Type B pancreatic cell (in vitro differentiated cells): Measurements from ENCODE around the gene SURF2. TPM values are rescaled to one million over a fixed set of nuclear protein-coding genes. Genes with fewer than 3 reads are reported as not detected.

Source experiments
- DNase-seq: peaks from one replicate; pipeline ENCODE4 v3.0.0; 2021; ENCODE audit warnings: mixed read lengths; ENCODE audit not compliant: unreplicated experiment; ENCODE audit errors: extremely low spot score
- H3K27ac Mint-ChIP-seq: 2 replicates; pipeline ENCODE4 v1.8.0; 2021; ENCODE audit warnings: mild to moderate bottlenecking, mixed read lengths
- H3K27me3 Mint-ChIP-seq: 2 replicates; pipeline ENCODE4 v1.8.0; 2021; ENCODE audit warnings: mixed read lengths
- H3K36me3 Mint-ChIP-seq: 2 replicates; pipeline ENCODE4 v1.8.0; 2021; ENCODE audit warnings: mixed read lengths
- H3K4me1 Mint-ChIP-seq: one replicate; pipeline ENCODE4 v1.8.0; 2021; ENCODE audit warnings: mixed read lengths; ENCODE audit not compliant: unreplicated experiment
- H3K4me3 Mint-ChIP-seq: 2 replicates; pipeline ENCODE4 v1.8.0; 2021; ENCODE audit warnings: mild to moderate bottlenecking, mixed read lengths
- H3K9me3 Mint-ChIP-seq: 2 replicates; pipeline ENCODE4 v1.8.0; 2021; ENCODE audit warnings: mixed read lengths
- CTCF ChIP-seq: fragments of 200-600 bp; sonication (generic); conservative IDR thresholded peaks from 2 replicates; pipeline ENCODE4 v1.5.0; 2021; ENCODE audit warnings: antibody characterized with exemption, mild to moderate bottlenecking
- total RNA-seq: library from RNA; stranded (reverse); gene quantifications from 2 replicates; pipeline ENCODE4 v1.2.1, GENCODE V29; 2021; ENCODE audit warnings: low replicate concordance

Gene SURF2
- total RNA-seq, 1 donor from 2014 or later: 23.5 TPM

GRCh38 chr9:133377721-133378216 lies 21.4 kb downstream of the SURF2 start:
- no peaks in the 10 kb centered on the region for H3K27me3 Mint-ChIP-seq
- H3K36me3 Mint-ChIP-seq: peaks cover 4% of the 10 kb centered on the region
- H3K27ac Mint-ChIP-seq: no peak overlapping the region
- H3K4me3 Mint-ChIP-seq: peak overlapping the region; percentile 55
- no peak for DNase-seq
- TF ChIP-seq CTCF: no peak
- peaks cover 7% of the 10 kb centered on the region for H3K4me1 Mint-ChIP-seq
- no peaks in the 10 kb centered on the region for H3K9me3 Mint-ChIP-seq

GRCh38 chr9:133378408-133378962 lies 22.1 kb downstream of the SURF2 start:
- no peaks in the 10 kb centered on the region for H3K27me3 Mint-ChIP-seq
- TF ChIP-seq CTCF: no peak
- no peak for DNase-seq
- peaks cover 7% of the 10 kb centered on the region for H3K4me1 Mint-ChIP-seq
- H3K27ac Mint-ChIP-seq: no peak overlapping the region
- H3K4me3 Mint-ChIP-seq: peak overlapping the region; percentile 55
- no peaks in the 10 kb centered on the region for H3K9me3 Mint-ChIP-seq
- H3K36me3 Mint-ChIP-seq: peaks cover 4% of the 10 kb centered on the region

GRCh38 chr9:133379153-133380086 lies 23.1 kb downstream of the SURF2 start:
- H3K27me3 Mint-ChIP-seq: no peaks in the 10 kb centered on the region
- no peaks in the 10 kb centered on the region for H3K9me3 Mint-ChIP-seq
- no peak overlapping the region for H3K4me3 Mint-ChIP-seq
- H3K36me3 Mint-ChIP-seq: peaks cover 4% of the 10 kb centered on the region
- H3K4me1 Mint-ChIP-seq: peaks cover 7% of the 10 kb centered on the region
- H3K27ac Mint-ChIP-seq: no peak overlapping the region
- no peak for DNase-seq
- no peak for TF ChIP-seq CTCF

- Mint-ChIP-seq H3K36me3 (no peaks in the 10 kb centered on the region), H3K9me3 (no peaks in the 10 kb centered on the region), H3K27ac (no peak overlapping the region), H3K27me3 (no peaks in the 10 kb centered on the region), H3K4me1 (no peaks in the 10 kb centered on the region), H3K4me3 (no peak overlapping the region)
- DNase-seq: no peak
- TF ChIP-seq CTCF: no peak
Measured at GRCh38 chr9:133380734-133381133, 24.4 kb downstream of the SURF2 start.

GRCh38 chr9:133382507-133383141 lies 26.3 kb downstream of the SURF2 start:
- no peaks in the 10 kb centered on the region for H3K27me3 Mint-ChIP-seq
- no peak overlapping the region for H3K27ac Mint-ChIP-seq
- no peak for TF ChIP-seq CTCF
- H3K36me3 Mint-ChIP-seq: no peaks in the 10 kb centered on the region
- no peak for DNase-seq
- H3K4me1 Mint-ChIP-seq: no peaks in the 10 kb centered on the region
- no peak overlapping the region for H3K4me3 Mint-ChIP-seq
- H3K9me3 Mint-ChIP-seq: no peaks in the 10 kb centered on the region
